ENCODE measurements around the gene DRAXIN. TPM values are rescaled to one million over a fixed set of nuclear protein-coding genes. Genes with fewer than 3 reads are reported as not detected.

The DRAXIN gene
- total and polyA plus RNA-seq, 2 donors (not counting 3 experiments of a cell fraction or from before 2014, with no cell fraction given) = 0.44 to 3.2 TPM

- BruUV-seq (replicated peaks) = no TSS peak
- dilution Hi-C loops (cut with MboI; ENCODE audit: extremely low pct_ligation_motif_present, low sequenced_read_pairs) = no loop called here
- H3K9me1 ChIP-seq (replicated peaks; ENCODE audit: control insufficient read depth, extremely low read depth, insufficient read depth, low read length) = no peaks in the 10 kb centered on the region
- H3K4me1 ChIP-seq (ENCODE audit: control insufficient read depth, extremely low read depth, insufficient read depth, low read length) = peaks cover 3% of the 10 kb centered on the region
- no peaks in the 10 kb centered on the region for H3K79me2 ChIP-seq (ENCODE audit: control insufficient read depth, insufficient read depth, low read length)
- FAIRE-seq (no peak), DNase-seq (ENCODE audit: low read depth, low spot score) (no peak)
- H2AFZ ChIP-seq (ENCODE audit: low read depth, low read length) = no peak overlapping the region
- ChIA-PET POLR2A (no interaction called here), CTCF (no interaction called here)
- intact Hi-C loops (cut with micrococcal nuclease) = no loop called here
- no peaks in the 10 kb centered on the region for H3K9me3 ChIP-seq (replicated peaks; ENCODE audit: control insufficient read depth, insufficient read depth, low read length)
- H4K20me1 ChIP-seq (replicated peaks; ENCODE audit: control insufficient read depth, extremely low read depth, insufficient read depth, low read length) = no peaks in the 10 kb centered on the region
- TF ChIP-seq MAX (IDR thresholded peaks at IDR 0.05; ENCODE audit: insufficient read depth, insufficient read length) = no peak
- no peak for TF ChIP-seq EZH2 (IDR thresholded peaks at IDR 0.05; ENCODE audit: borderline replicate concordance, low read depth, low read length, severe bottlenecking)
- TF ChIP-seq MYC (IDR thresholded peaks at IDR 0.05; ENCODE audit: low read depth, low read length) = no peak
- TF ChIP-seq FOS (IDR thresholded peaks at IDR 0.05; ENCODE audit: borderline replicate concordance, insufficient read depth, low read length) = no peak
- TF ChIP-seq CTCF (IDR thresholded peaks at IDR 0.05; ENCODE audit: extremely low read depth in 1 of 2, insufficient read depth in 1 of 2, low read depth in 1 of 2, low read length in 2 of 2) = no peak
- TF ChIP-seq POLR2A (IDR thresholded peaks at IDR 0.05; ENCODE audit: low read depth, low read length) = no peak
- TF ChIP-seq GATA2 (IDR thresholded peaks at IDR 0.05; ENCODE audit: insufficient read depth, insufficient read length, low read depth, low read length) = no peak
- no peak for TF ChIP-seq JUN (IDR thresholded peaks at IDR 0.05; ENCODE audit: borderline replicate concordance, insufficient read depth, insufficient read length, low read depth)
- no peak for TF ChIP-seq POLR2AphosphoS5 (IDR thresholded peaks at IDR 0.05; ENCODE audit: insufficient read depth, low read depth, low read length)
- no peak overlapping the region for H3K27ac ChIP-seq (ENCODE audit: insufficient read depth, low read depth, low read length)
- peaks cover 0 to 6% of the 10 kb centered on the region in 2 experiments for H3K27me3 ChIP-seq (ENCODE audit: control insufficient read depth in 2 of 2, insufficient read depth in 2 of 2, low read length in 2 of 2)
- H3K36me3 ChIP-seq (ENCODE audit: control insufficient read depth in 2 of 2, extremely low read depth in 1 of 2, insufficient read depth in 2 of 2, low read length in 2 of 2) = no peaks in the 10 kb centered on the region
- no peak overlapping the region for H3K4me2 ChIP-seq (ENCODE audit: insufficient read depth, low read length)
- H3K4me3 ChIP-seq (replicated peaks in 1 of 3; ENCODE audit: insufficient read depth in 1 of 3, low read depth in 1 of 3, low read length in 3 of 3) = no peak overlapping the region
- H3K9ac ChIP-seq (replicated peaks; ENCODE audit: extremely low read depth, insufficient read depth, low read length) = no peak overlapping the region
These were observed 72.6 kb downstream of the DRAXIN start for GRCh38 chr1:11764115-11764514.
